BLaER1 treated with 17β-estradiol and CSF1 and Interleukin-3, amounts not matched to agents 10 nM and 100 nM (cell line): ENCODE measurements around the gene ARF1.

Source experiments
- H3K27ac ChIP-seq, 11 experiments: shearing (Covaris generic); formaldehyde crosslinking; 2 replicates each; pipeline ENCODE4 v1.8.1; 2022
- H3K27me3 ChIP-seq, 11 experiments: shearing (Covaris generic); formaldehyde crosslinking; 2 replicates each; pipeline ENCODE4 v1.8.1; 2022
- H3K36me3 ChIP-seq, 11 experiments: shearing (Covaris generic); formaldehyde crosslinking; 2 replicates each; pipeline ENCODE4 v1.8.1; 2022
- H3K4me1 ChIP-seq, 10 experiments: shearing (Covaris generic); formaldehyde crosslinking; 2 replicates each; pipeline ENCODE4 v1.8.1; 2022
- H3K4me2 ChIP-seq, 11 experiments: shearing (Covaris generic); formaldehyde crosslinking; 2 replicates each; pipeline ENCODE4 v1.8.1; 2022
- H3K4me3 ChIP-seq, 10 experiments: shearing (Covaris generic); formaldehyde crosslinking; 2 replicates each; pipeline ENCODE4 v1.8.1; 2022
- H3K9ac ChIP-seq, 11 experiments: shearing (Covaris generic); formaldehyde crosslinking; 2 replicates each; pipeline ENCODE4 v1.8.1; 2022
- H3K9me3 ChIP-seq, 11 experiments: shearing (Covaris generic); formaldehyde crosslinking; replicated peaks in 1 of 11; 2 replicates each; pipeline ENCODE4 v1.8.1; 2022
- H4K20me1 ChIP-seq, 11 experiments: shearing (Covaris generic); formaldehyde crosslinking; 2 replicates each; pipeline ENCODE4 v1.8.1; 2022
- Cebpa-rat ChIP-seq, 11 experiments: shearing (Covaris generic); IDR thresholded peaks; 2 replicates each; pipeline ENCODE4 v1.8.1; 2022

ARF1 gene

DNA sequence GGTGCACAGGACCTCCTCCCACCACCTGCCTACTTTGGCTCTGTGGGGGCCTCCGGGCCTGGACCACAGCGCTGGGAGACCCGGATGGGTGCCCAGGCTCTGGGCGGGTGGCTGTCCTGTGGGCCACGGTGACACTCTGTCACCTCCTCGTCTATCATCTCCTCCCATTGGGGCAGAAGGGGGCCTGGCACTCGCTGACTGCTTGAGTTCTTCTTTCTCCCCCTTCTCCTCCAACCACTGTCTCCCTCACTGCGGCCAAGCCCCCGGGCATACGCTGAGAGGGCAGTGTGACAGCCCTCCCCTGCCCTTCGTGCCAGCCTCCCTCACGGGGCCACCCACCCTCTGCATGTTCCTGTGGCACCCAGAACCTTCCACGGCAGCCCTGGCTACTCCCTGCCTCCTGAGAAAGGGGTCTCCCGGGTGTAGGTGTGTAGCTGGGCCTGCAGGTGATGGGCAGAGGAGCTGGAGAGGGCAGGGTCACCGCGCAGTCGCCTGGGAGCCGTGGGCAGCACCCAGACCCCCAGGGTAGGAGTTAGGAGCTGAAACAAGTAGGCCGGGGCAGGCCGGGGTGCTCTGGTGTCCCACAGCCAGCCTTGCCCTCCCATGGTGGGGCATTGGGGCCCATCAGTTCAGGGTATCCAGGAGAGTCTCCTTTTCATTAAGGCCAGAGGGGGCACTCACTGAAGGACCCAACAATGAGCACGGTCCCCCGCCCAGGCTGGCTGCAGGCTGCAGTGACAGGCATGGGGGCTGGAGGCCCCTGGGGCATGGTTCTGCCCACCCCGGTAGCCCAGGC, 9.2 kb upstream of the ARF1 start:
- Histone ChIP-seq H3K4me1 (peaks cover 0 to 15% (median 11%) of the 10 kb centered on the region in 10 experiments; a peak in 17 of 20 replicates), H3K4me3 (no peak overlapping the region), H3K27me3 (no peaks in the 10 kb centered on the region), H3K9ac (no peak overlapping the region), H3K4me2 (no peak overlapping the region), H3K36me3 (no peaks in the 10 kb centered on the region), H3K27ac (no peak overlapping the region), H4K20me1 (peaks cover 8 to 58% (median 41%) of the 10 kb centered on the region in 11 experiments; a peak in 18 of 22 replicates), H3K9me3 (no peaks in the 10 kb centered on the region)
- no peak for TF ChIP-seq Cebpa-rat (IDR thresholded peaks at IDR 0.05)

GRCh38 chr1:228073857-228074545, 8.5 kb upstream of the ARF1 start:
- no peak overlapping the region for H3K4me2 ChIP-seq
- no peaks in the 10 kb centered on the region for H3K27me3 ChIP-seq
- H3K4me3 ChIP-seq, result no peak overlapping the region
- no peaks in the 10 kb centered on the region for H3K36me3 ChIP-seq
- no peaks in the 10 kb centered on the region for H3K9me3 ChIP-seq
- peaks cover 16 to 66% (median 49%) of the 10 kb centered on the region in 11 experiments; a peak in 18 of 22 replicates for H4K20me1 ChIP-seq
- H3K4me1 ChIP-seq, result peaks cover 5 to 22% (median 18%) of the 10 kb centered on the region in 10 experiments
- H3K27ac ChIP-seq, result no peak overlapping the region
- H3K9ac ChIP-seq, result no peak overlapping the region
- no peak for TF ChIP-seq Cebpa-rat (IDR thresholded peaks at IDR 0.05)

DNA sequence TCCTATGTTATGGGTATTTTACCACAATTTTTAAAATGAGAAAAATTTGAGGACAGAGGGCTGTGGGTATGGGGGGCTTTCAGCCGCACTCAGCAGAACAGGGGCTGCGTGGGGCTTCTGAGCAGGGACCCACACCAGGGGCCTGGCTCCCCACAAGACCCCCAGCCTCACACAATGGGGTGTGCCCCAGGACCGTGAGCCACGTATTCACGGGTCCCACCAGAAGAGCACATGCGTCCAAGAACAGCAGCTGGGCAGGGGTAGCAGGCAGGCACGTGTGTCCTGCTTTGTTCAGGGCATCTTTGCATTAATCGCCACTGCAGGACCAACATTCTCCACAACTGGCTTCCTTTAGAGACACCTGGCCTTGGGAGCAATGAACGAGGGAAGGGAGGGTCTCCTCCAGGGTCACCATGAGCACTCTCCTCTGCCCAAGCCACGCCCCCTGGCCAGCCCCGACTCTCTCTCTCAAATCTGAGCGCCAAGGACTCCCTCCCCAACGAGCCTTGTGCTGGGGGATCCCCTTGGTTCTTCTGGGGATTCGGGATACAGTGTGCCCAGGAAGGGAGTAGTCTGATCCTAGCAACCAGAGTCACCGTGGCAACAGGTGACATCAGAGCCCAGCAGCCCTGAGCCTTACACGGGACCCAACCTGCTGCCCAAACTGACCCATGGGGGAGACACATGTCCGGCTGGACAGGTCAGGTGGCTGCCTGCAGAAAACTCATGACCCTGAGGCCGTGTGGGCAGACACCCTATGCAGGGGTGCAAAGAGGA, 7.4 kb upstream of the ARF1 start:
- Histone ChIP-seq H3K9me3 (no peaks in the 10 kb centered on the region), H3K36me3 (no peaks in the 10 kb centered on the region), H4K20me1 (peaks cover 19 to 77% (median 52%) of the 10 kb centered on the region in 11 experiments; a peak in 19 of 22 replicates), H3K27me3 (no peaks in the 10 kb centered on the region), H3K4me2 (no peak overlapping the region), H3K9ac (no peak overlapping the region), H3K27ac (no peak overlapping the region), H3K4me1 (peaks cover 16 to 34% (median 23%) of the 10 kb centered on the region in 10 experiments), H3K4me3 (no peak overlapping the region)
- TF ChIP-seq Cebpa-rat (IDR thresholded peaks at IDR 0.05), result no peak

DNA sequence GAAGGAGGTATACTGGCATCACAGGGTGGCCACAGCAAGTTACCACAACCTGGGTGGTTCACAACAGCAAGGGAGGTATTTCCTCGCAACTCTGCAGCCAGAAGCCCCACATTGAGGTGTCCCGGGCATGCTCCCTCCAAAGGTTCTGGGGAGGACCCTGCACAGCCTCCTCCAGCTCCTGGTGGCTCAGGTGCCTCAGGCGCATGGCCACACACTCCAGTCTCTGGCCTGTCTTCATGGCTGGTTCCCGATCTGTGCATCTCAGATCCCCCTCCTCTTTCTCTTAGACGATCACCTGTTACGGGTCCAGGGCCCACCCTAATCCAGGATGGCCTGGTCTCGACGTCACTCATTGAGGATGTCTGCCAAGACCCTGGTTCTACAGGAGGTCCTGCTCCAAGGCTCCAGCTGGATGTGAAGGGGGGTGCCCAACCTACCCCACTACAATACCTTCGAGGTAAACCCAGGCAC, 6.7 kb upstream of the ARF1 start:
- TF ChIP-seq Cebpa-rat (IDR thresholded peaks at IDR 0.05), result no peak
- H3K4me3 ChIP-seq, result no peak overlapping the region
- H3K36me3 ChIP-seq, result no peaks in the 10 kb centered on the region
- H3K27ac ChIP-seq, result no peak overlapping the region
- no peak overlapping the region for H3K4me2 ChIP-seq
- no peak overlapping the region for H3K9ac ChIP-seq
- H3K4me1 ChIP-seq, result peaks cover 21 to 40% (median 29%) of the 10 kb centered on the region in 10 experiments
- H3K27me3 ChIP-seq, result no peaks in the 10 kb centered on the region
- no peaks in the 10 kb centered on the region for H3K9me3 ChIP-seq
- H4K20me1 ChIP-seq, result peaks cover 19 to 81% (median 52%) of the 10 kb centered on the region in 11 experiments; a peak in 19 of 22 replicates

- peak overlapping the region in 3 of 11 experiments; percentile 43 to 45 (median 44); a peak in 5 of 22 replicates for H3K27ac ChIP-seq
Observed at GRCh38 chr1:228076796-228077430, 5.6 kb upstream of the ARF1 start.

DNA sequence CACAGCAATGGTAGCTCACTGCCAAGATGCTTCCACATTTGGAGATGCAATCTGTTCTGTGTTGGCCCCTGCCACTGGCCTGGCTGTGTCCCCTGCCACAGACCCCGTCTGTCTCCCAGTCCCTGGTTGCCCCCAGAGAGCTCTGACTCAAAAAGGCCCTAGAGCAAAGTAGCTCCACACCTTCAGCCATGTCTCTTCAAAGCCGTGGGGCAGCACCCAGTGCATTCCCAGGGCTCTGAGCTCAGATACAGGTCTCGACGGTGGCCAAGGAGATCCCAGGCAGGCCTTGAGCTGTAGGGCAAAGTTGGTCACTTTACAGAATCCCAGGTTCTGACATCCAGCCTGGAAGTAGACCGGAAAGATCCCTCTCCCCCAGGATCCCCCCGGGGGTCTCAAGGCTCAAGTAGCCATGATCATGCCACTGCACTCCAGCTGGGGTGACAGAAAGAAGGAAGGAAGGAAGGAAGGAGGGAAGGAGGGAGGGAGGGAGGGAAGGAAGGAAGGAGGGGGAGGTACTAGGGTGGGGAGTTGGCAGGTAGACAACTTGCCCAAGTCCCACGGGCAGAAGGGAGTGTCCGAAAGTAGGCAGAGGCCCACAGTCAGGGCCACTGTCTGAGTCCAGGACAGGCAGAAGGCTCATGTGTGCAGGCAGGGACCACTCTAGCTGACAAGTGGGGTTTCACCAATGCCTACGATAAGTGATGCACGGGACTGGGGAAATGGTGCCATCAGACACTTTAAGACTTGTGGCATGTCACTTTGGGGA, 4.8 kb upstream of the ARF1 start:
- TF ChIP-seq Cebpa-rat (IDR thresholded peaks at IDR 0.05), result no peak
- no peaks in the 10 kb centered on the region for H3K27me3 ChIP-seq
- H3K27ac ChIP-seq, result peak overlapping the region in 3 of 11 experiments; percentile 43 to 45 (median 44); a peak in 5 of 22 replicates
- no peaks in the 10 kb centered on the region for H3K36me3 ChIP-seq
- 0 out of 22 replicates have a peak overlapping the region, but pooled peaks of 1 of the 11 experiments have one; percentile 41 for H3K9ac ChIP-seq
- H3K4me2 ChIP-seq, result peak overlapping the region in 9 of 11 experiments; percentile 36 to 99 (median 56); a peak in 18 of 22 replicates
- no peak overlapping the region for H3K4me3 ChIP-seq
- peaks cover 29 to 48% (median 37%) of the 10 kb centered on the region in 10 experiments for H3K4me1 ChIP-seq
- peaks cover 20 to 76% (median 52%) of the 10 kb centered on the region in 11 experiments; a peak in 19 of 22 replicates for H4K20me1 ChIP-seq
- no peaks in the 10 kb centered on the region for H3K9me3 ChIP-seq

More at GRCh38 chr1:228076796-228077430, 5.6 kb upstream of the ARF1 start:
- Histone ChIP-seq H3K4me2 (peak overlapping the region in 2 of 11 experiments; percentile 58 to 66; a peak in 2 of 22 replicates), H3K4me3 (no peak overlapping the region), H3K36me3 (no peaks in the 10 kb centered on the region), H4K20me1 (peaks cover 19 to 81% (median 52%) of the 10 kb centered on the region in 11 experiments; a peak in 19 of 22 replicates), H3K9ac (no peak overlapping the region), H3K9me3 (no peaks in the 10 kb centered on the region), H3K27me3 (no peaks in the 10 kb centered on the region), H3K4me1 (peaks cover 29 to 48% (median 37%) of the 10 kb centered on the region in 10 experiments)
- no peak for TF ChIP-seq Cebpa-rat (IDR thresholded peaks at IDR 0.05)

GRCh38 chr1:228079013-228079412, 3.5 kb upstream of the ARF1 start:
- TF ChIP-seq Cebpa-rat (IDR thresholded peaks at IDR 0.05), result no peak
- H3K9ac ChIP-seq, result peak overlapping the region in 4 of 11 experiments; percentile 4 to 28 (median 26); a peak in 2 of 22 replicates
- H3K36me3 ChIP-seq, result peaks cover 0 to 8% (median 6%) of the 10 kb centered on the region in 11 experiments; a peak in 8 of 22 replicates
- no peak overlapping the region for H3K4me3 ChIP-seq
- peak overlapping the region in 10 of 11 experiments; percentile 2 to 99 (median 54); a peak in 19 of 22 replicates for H3K4me2 ChIP-seq
- no peaks in the 10 kb centered on the region for H3K9me3 ChIP-seq
- H3K27ac ChIP-seq, result 0 out of 22 replicates have a peak overlapping the region, but pooled peaks of 1 of the 11 experiments have one; percentile 16
- H4K20me1 ChIP-seq, result peaks cover 27 to 75% (median 57%) of the 10 kb centered on the region in 11 experiments
- H3K27me3 ChIP-seq, result no peaks in the 10 kb centered on the region
- peaks cover 30 to 51% (median 40%) of the 10 kb centered on the region in 10 experiments for H3K4me1 ChIP-seq
